Gastroesophageal sphincter (tissue), 4 donors: ENCODE measurements around the gene P3H2. TPM values are rescaled to one million over a fixed set of nuclear protein-coding genes. Genes with fewer than 3 reads are reported as not detected.
"Not testable (repeated sequence)": the region's sequence is repeated elsewhere in the genome, so short reads cannot be mapped to it uniquely, and the experiment has no call there.

Source experiments
- ATAC-seq: fragments of 150-250 bp; one replicate; pipeline ENCODE4 v1.9.1; 2016; ENCODE audit warnings: mild to moderate bottlenecking, moderate library complexity
- H3K27ac ChIP-seq, 4 donors: fragments of 200-600 bp; sonication (generic) in 3 of 4; 1 replicate in 3 of 4; 2 replicates in 1 of 4; pipeline ENCODE4 v1.5.1; 2016 to 2019
- H3K27me3 ChIP-seq: fragments of 200-600 bp; sonication (generic); one replicate; pipeline ENCODE4 v1.5.1; 2019
- H3K36me3 ChIP-seq, 2 donors: fragments of 200-600 bp; sonication (generic); one replicate each; pipeline ENCODE4 v1.5.1; 2019; ENCODE audit warnings: control low read depth in 1 of 2
- H3K4me1 ChIP-seq, 3 donors: fragments of 200-600 bp; sonication (generic); 1 replicate in 2 of 3; 2 replicates in 1 of 3; pipeline ENCODE4 v1.5.1; 2016 to 2019; ENCODE audit warnings: control low read depth in 2 of 3
- H3K4me3 ChIP-seq, 2 donors: fragments of 200-600 bp; sonication (generic); one replicate each; pipeline ENCODE4 v1.5.1; 2019; ENCODE audit warnings: mild to moderate bottlenecking in 1 of 2, moderate library complexity in 1 of 2
- H3K9me3 ChIP-seq, 3 donors: fragments of 200-600 bp; sonication (generic); one replicate each; pipeline ENCODE4 v1.5.1; 2017 to 2019; ENCODE audit warnings: control low read depth in 2 of 3
- EP300 ChIP-seq: sonication (generic); formaldehyde crosslinking; IDR thresholded peaks from one replicate; pipeline ENCODE4 v1.6.1; 2017; ENCODE audit warnings: antibody characterized with exemption, mild to moderate bottlenecking
- POLR2A ChIP-seq, 2 donors: fragments of 450-650 bp; IDR thresholded peaks; one replicate each; pipeline ENCODE4 v1.6.1; 2017; ENCODE audit warnings: antibody characterized with exemption in 2 of 2, mild to moderate bottlenecking in 2 of 2, moderate library complexity in 1 of 2
- POLR2AphosphoS5 ChIP-seq: sonication (generic); formaldehyde crosslinking; IDR thresholded peaks from one replicate; pipeline ENCODE4 v1.6.1; 2017; ENCODE audit warnings: antibody characterized with exemption
- WGBS, 2 donors: methylation state at CpG; one replicate each; pipeline ENCODE4 v1.1.5; 2018; ENCODE audit warnings: low coverage in 1 of 2; 5-methylcytosine and 5-hydroxymethylcytosine counted together
- total RNA-seq, 4 donors: library from RNA; depleted of rRNA; stranded (reverse); fragments of >200 nt; gene quantifications; one replicate each; pipeline ENCODE4 v1.1.0, GENCODE V29; 2016
- TF ChIP-seq, protein P1 (sequence below), 4 experiments: fragments of 200-600 bp in 2 of 4; fragments of 450-650 bp in 2 of 4; sonication (generic) in 1 of 4; IDR thresholded peaks; one replicate each; pipeline ENCODE4 v1.5.1; 2017 to 2019; ENCODE audit warnings: antibody characterized with exemption in 4 of 4, mild to moderate bottlenecking in 2 of 4, moderate library complexity in 2 of 4

P3H2 gene
- total RNA-seq, 4 donors from 2014 or later, result 10.6 to 55.9 (median 36.2) TPM

DNA sequence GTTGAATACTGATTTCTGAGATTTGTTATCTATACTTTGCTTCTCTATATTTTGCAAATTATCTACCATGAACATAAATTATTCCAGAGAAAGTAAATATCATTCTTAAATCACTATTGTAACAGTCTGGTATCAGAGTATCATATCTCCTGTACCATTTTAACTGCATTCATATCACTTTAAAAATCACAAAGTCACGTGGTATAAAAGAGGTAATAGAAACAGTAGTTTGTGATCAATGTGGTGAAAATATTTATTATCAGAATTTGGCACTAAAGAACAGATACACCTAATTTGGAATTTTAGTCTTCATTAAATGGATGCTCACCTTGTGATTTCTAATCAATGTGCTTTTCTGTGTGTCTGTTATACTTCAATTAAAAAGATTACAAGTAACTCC, 47.8 kb downstream of the P3H2 start:
- ATAC-seq, result no peak
- TF ChIP-seq EP300 (no peak), POLR2A (IDR thresholded peaks at IDR 0.05) (no peak), POLR2AphosphoS5 (no peak)
- TF ChIP-seq, protein P1, sequence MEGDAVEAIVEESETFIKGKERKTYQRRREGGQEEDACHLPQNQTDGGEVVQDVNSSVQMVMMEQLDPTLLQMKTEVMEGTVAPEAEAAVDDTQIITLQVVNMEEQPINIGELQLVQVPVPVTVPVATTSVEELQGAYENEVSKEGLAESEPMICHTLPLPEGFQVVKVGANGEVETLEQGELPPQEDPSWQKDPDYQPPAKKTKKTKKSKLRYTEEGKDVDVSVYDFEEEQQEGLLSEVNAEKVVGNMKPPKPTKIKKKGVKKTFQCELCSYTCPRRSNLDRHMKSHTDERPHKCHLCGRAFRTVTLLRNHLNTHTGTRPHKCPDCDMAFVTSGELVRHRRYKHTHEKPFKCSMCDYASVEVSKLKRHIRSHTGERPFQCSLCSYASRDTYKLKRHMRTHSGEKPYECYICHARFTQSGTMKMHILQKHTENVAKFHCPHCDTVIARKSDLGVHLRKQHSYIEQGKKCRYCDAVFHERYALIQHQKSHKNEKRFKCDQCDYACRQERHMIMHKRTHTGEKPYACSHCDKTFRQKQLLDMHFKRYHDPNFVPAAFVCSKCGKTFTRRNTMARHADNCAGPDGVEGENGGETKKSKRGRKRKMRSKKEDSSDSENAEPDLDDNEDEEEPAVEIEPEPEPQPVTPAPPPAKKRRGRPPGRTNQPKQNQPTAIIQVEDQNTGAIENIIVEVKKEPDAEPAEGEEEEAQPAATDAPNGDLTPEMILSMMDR (IDR thresholded peaks at IDR 0.05), result no peak
- H3K27ac ChIP-seq, result no peak overlapping the region
- H3K27me3 ChIP-seq, result no peaks in the 10 kb centered on the region
- no peaks in the 10 kb centered on the region for H3K9me3 ChIP-seq
- WGBS, 2 donors, result 50 to 100% methylated on average over 1 of the region's 1 CpG
- H3K36me3 ChIP-seq, result no peaks in the 10 kb centered on the region
- H3K4me3 ChIP-seq, result no peak overlapping the region
- H3K4me1 ChIP-seq, result peaks cover 4 to 28% (median 15%) of the 10 kb centered on the region in 3 donors

- 93 to 97% methylated on average over 7 to 9 of the region's 9 CpGs for WGBS, 2 donors
- H3K36me3 ChIP-seq, H3K27me3 ChIP-seq, H3K4me3 ChIP-seq, H3K27ac ChIP-seq, H3K9me3 ChIP-seq, ATAC-seq: not testable (repeated sequence)
- peaks cover 4 to 20% (median 12%) of the 10 kb centered on the region in 3 donors for H3K4me1 ChIP-seq
These were observed 48.8 kb downstream of the P3H2 start for GRCh38 chr3:190071921-190072320.

- no peak for ATAC-seq
These were observed 49.9 kb downstream of the P3H2 start for GRCh38 chr3:190070622-190071347.

GRCh38 chr3:190065204-190065603, 55.5 kb downstream of the P3H2 start:
- H3K4me1 ChIP-seq, result no peaks in the 10 kb centered on the region
- 93 to 94% methylated on average over 2 of the region's 2 CpGs for WGBS, 2 donors
- no peak for ATAC-seq
- H3K27ac ChIP-seq, result no peak overlapping the region
- no peak overlapping the region for H3K4me3 ChIP-seq
- H3K27me3 ChIP-seq, result no peaks in the 10 kb centered on the region
- H3K36me3 ChIP-seq, result no peaks in the 10 kb centered on the region
- no peaks in the 10 kb centered on the region for H3K9me3 ChIP-seq
- TF ChIP-seq EP300 (no peak), POLR2AphosphoS5 (no peak), POLR2A (IDR thresholded peaks at IDR 0.05) (no peak)
- TF ChIP-seq, protein P1 (IDR thresholded peaks at IDR 0.05), result no peak

More at GRCh38 chr3:190070622-190071347, 49.9 kb downstream of the P3H2 start:
- Histone ChIP-seq H3K4me3 (no peak overlapping the region), H3K9me3 (no peaks in the 10 kb centered on the region), H3K4me1 (peaks cover 0 to 8% (median 2%) of the 10 kb centered on the region in 3 donors), H3K27me3 (no peaks in the 10 kb centered on the region), H3K27ac (no peak overlapping the region), H3K36me3 (no peaks in the 10 kb centered on the region)
- no peak for TF ChIP-seq POLR2A (IDR thresholded peaks at IDR 0.05)
- no peak for TF ChIP-seq POLR2AphosphoS5
- TF ChIP-seq EP300, result no peak
- TF ChIP-seq, protein P1 (IDR thresholded peaks at IDR 0.05), result no peak
- 41 to 84% methylated on average over 4 to 5 of the region's 5 CpGs for WGBS, 2 donors

DNA sequence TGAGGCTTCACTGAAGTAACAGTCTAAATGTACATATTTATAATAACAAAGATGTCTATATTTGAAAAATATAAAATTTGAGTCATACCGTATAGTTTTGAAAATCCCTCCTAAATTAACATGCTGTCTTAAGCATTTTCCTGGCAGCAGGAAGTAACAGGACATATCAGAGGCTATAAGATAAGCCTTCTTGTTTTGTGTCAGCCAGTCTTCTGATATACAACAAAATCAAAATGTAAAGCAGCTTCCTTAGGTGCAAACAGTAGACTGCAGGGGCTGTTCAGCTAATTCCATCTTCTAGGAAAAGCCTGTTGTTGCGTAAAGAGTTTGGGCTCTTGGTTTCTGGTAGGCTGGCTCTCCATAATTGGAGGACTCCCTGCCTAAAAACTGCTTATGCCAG, 56.0 kb downstream of the P3H2 start:
- Histone ChIP-seq H3K27me3 (no peaks in the 10 kb centered on the region), H3K9me3 (no peaks in the 10 kb centered on the region), H3K36me3 (no peaks in the 10 kb centered on the region), H3K4me1 (no peaks in the 10 kb centered on the region), H3K4me3 (no peak overlapping the region), H3K27ac (no peak overlapping the region)
- no peak for TF ChIP-seq POLR2A (IDR thresholded peaks at IDR 0.05)
- ATAC-seq, result no peak
- WGBS, 2 donors, result 88 to 94% methylated on average over 2 of the region's 2 CpGs

DNA sequence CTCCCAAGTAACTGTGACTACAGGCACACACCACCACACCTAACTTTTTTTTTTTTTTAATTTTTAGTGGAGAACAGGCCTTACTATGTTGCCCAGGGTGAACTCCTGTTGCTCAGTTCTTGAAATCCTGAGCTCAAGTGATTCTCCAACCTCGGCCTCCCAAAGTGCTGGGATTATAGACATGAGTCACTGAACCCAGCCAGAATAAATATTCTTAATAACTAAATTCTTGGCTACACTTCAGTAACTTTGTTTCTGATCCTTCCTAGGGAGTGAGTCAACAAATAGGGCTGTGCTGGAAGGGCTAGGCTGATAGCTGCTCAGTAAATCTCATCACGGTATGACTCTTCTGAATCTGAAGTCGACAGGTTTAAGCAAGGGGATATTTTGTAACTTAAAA, 56.6 kb downstream of the P3H2 start:
- Histone ChIP-seq H3K4me1 (peaks cover 0 to 4% (median 2%) of the 10 kb centered on the region in 3 donors), H3K4me3 (no peak overlapping the region), H3K27ac (no peak overlapping the region), H3K36me3 (no peaks in the 10 kb centered on the region), H3K27me3 (no peaks in the 10 kb centered on the region), H3K9me3 (no peaks in the 10 kb centered on the region)
- 29 to 48% methylated on average over 2 to 3 of the region's 3 CpGs for WGBS, 2 donors
- TF ChIP-seq, protein P1 (IDR thresholded peaks at IDR 0.05), result no peak
- TF ChIP-seq POLR2A (IDR thresholded peaks at IDR 0.05) (no peak), POLR2AphosphoS5 (peak; percentile 29), EP300 (no peak)
- peak; percentile 34 for ATAC-seq
